Measurements from ENCODE around the gene ATP2C2.

- TF ChIP-seq, protein P1, sequence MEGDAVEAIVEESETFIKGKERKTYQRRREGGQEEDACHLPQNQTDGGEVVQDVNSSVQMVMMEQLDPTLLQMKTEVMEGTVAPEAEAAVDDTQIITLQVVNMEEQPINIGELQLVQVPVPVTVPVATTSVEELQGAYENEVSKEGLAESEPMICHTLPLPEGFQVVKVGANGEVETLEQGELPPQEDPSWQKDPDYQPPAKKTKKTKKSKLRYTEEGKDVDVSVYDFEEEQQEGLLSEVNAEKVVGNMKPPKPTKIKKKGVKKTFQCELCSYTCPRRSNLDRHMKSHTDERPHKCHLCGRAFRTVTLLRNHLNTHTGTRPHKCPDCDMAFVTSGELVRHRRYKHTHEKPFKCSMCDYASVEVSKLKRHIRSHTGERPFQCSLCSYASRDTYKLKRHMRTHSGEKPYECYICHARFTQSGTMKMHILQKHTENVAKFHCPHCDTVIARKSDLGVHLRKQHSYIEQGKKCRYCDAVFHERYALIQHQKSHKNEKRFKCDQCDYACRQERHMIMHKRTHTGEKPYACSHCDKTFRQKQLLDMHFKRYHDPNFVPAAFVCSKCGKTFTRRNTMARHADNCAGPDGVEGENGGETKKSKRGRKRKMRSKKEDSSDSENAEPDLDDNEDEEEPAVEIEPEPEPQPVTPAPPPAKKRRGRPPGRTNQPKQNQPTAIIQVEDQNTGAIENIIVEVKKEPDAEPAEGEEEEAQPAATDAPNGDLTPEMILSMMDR (conservative IDR thresholded peaks at IDR 0.05; ENCODE audit: low read length) = no peak
- TF ChIP-seq EZH2phosphoT487 (IDR thresholded peaks at IDR 0.05; ENCODE audit: borderline replicate concordance) = no peak
Observed at GRCh38 chr16:84326545-84326944, 41.8 kb upstream of the ATP2C2 start.

Measured in Loucy (cell line).